SIG-M5 (cell line): ENCODE data around the gene HEXB.
"Not testable (repeated sequence)": the region's sequence is repeated elsewhere in the genome, so short reads cannot be mapped to it uniquely, and the experiment has no call there.

Experiments
- DNase-seq: peaks from one replicate; lab custom pipeline; 2025; lab: John Stamatoyannopoulos, UW

Gene HEXB

DNA sequence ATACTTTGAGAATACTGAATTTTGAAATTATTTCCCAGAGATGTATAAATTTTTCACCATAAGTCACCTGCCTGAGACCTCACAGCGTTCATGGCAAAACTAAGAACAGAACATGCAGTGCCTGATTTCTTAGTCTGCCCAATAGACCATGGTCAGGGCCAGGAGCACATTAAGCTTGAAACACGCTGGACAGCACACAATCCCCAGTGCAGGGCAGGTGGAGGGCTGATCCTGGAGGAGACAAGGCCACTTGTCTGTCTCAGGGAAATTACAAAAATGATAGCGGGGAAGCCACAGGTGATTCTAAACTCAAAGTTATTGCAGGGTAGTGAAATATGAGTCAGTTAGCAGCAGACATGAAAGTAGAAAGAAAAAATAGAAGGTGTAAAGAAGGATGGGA is 25.9 kb upstream of the HEXB start:
- DNase-seq, result no peak

- DNase-seq, result no peak
Observed at GRCh38 chr5:74660140-74660539, 24.9 kb upstream of the HEXB start.

DNA sequence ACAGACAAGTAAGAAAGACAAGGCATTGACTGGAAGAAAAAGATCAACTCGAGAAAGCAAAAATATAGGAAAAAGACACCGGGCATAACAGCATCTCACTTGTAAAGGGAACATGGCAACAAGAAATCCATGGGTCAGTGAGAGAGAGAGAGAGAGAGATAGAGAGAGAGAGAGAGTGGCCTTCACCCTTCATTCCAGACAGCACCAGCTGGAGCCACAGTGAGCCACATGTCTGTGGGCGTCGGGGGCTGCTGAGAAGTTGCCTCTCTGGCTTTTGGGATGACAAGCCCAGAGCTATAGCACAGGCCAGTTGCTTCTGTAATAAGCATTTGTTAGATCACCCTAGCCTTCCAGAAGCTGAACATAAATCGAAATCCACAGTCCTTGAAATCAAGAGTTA is 24.2 kb upstream of the HEXB start:
- no peak for DNase-seq

- no peak for DNase-seq
Observed at GRCh38 chr5:74664551-74664950, 20.5 kb upstream of the HEXB start.

DNA sequence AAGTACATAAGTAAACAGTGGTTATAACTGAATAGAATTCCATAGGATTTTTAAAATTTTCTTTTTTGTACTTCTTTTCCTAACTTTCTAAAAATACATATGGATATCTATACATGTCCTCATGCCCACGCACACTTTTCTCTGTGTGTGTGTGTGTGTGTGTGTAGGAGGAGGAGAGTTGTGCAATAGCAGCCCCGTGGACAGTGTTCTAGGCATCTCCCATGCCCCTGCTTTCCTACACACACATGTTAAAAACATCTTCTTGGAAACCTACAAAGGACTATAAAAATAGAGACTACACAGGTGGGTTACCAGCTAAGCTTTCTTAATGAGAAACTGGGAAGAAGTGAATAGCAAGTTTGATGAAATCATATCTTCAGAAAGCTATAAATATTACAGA is 19.8 kb upstream of the HEXB start:
- DNase-seq, result no peak

- no peak for DNase-seq
Observed at GRCh38 chr5:74665816-74666215, 19.2 kb upstream of the HEXB start.

- DNase-seq, result no peak
Observed at GRCh38 chr5:74667396-74667795, 17.6 kb upstream of the HEXB start.

DNA sequence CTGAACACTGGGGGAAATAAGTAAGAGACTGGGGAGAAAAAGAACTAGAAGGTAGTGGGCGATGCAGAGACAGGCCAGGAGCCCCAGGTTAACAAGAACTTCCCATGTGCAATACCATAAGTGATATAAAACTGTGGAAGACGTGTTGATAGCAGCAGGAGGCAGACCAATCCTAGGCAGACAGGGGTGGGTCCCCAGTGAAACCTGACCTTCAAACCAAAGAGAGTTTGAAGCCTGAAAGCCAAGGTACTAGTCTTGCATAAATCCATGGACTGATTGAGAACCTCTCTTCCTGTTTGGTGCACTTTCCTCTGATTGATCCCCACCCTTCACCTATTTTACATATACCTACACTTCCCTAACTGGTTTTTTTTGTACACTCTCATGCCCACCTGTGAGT is 15.2 kb upstream of the HEXB start:
- no peak for DNase-seq

GRCh38 chr5:74670396-74671038 is 14.5 kb upstream of the HEXB start:
- no peak for DNase-seq

- DNase-seq, result no peak
Observed at GRCh38 chr5:74672215-74672877, 12.7 kb upstream of the HEXB start.

- no peak for DNase-seq
Observed at GRCh38 chr5:74673011-74673790, 11.8 kb upstream of the HEXB start.

DNA sequence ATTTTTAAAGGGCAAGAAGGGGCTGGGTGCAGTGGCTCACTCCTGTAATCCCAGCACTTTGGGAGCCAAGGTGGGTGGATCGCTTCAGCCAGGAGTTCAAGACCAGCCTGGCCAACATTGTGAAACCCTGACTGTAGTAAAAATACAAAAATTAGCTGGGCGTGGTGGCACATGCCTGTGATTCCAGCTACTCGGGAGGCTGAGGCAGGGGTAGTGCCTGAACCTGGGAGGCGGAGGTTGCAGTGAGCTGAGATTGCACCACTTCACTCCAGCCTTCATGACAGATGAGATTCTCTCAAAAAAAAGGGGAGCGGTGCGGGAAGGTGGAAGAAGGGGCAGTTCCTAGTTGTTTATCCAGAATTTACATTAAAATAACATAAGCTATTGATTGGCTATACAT is 8.6 kb upstream of the HEXB start:
- not testable (repeated sequence) for DNase-seq

DNA sequence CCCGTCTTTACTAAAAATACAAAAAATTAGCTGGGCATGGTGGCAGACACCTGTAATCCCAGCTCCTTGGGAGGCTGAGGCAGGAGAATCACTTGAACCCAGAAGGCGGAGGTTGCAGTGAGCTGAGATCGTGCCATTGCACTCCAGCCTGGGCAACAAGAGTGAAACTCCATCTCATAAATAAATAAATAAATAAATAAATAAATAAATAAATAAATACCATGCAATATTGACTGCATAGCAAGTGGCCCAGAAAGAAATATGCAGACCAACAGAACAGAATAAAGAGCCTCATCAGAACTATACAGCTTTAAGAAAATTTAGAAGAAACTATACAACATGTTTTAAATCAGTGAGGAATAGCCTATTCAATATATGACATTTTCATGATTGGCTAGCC is 6.9 kb upstream of the HEXB start:
- DNase-seq, result not testable (repeated sequence)

- not testable (repeated sequence) for DNase-seq
Observed at GRCh38 chr5:74679300-74679699, 5.7 kb upstream of the HEXB start.

- DNase-seq, result no peak
Observed at GRCh38 chr5:74679966-74680365, 5.1 kb upstream of the HEXB start.

GRCh38 chr5:74685979-74686631 is 1.1 kb downstream of the HEXB start:
- DNase-seq, result no peak

DNA sequence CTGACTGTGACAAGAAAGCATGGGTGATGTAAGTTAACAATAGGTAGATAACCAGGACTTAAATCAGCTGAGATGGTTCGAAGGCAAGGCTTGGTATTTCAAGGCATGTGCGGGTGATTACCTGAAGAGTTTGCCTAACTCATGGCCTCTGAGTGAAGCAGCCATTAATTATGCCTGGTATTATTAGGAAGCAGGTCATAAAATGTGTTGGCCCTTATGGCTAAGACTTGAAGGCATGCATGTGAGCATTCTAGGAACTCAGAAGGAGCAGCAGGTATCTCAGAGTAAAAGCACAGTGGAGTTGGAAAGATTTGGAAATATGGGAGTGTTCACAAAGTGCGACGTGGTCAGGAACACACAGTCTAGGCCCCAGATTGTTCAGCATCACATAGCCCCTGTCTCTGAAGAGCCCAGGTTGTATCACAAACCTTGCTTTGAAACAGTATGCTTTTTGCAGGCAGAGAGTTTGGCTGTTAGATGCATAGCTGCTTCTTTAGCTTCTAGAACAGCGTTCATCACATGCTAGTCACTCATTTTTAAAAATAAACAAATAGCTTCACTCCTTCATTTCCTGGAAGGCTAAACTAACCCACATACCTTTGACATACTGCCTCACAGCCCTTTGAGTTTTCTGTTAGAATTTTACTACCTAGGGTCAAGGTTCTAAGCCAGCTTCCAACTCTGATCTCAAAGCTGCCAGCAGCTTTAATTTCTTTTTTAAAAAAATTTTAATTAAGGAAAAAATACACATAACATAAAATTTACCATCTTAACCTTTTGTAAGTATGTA is 2.1 kb downstream of the HEXB start:
- no peak for DNase-seq

GRCh38 chr5:74693191-74693590 is 8.2 kb downstream of the HEXB start:
- DNase-seq, result no peak

- DNase-seq, result no peak
Observed at GRCh38 chr5:74717596-74717995, 32.6 kb downstream of the HEXB start.

DNA sequence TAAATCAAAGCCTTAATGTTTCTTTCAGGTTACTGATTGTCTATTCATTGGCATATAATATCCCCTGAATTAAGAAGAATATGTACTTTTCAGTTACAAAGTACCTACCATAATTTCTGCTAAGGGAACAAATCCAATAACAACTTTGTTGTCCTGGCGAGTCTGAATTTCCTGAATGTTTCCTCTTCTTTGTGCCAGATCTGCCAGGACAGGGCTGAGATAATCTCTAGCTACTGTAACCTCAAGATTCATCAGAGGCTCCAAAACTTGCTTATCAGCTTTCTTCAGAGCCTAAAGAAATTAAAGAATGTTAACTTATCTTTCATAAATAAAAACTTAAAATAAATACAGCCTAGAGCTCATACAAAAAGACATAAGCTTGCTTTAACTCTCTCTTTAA is 37.2 kb downstream of the HEXB start:
- no peak for DNase-seq

DNA sequence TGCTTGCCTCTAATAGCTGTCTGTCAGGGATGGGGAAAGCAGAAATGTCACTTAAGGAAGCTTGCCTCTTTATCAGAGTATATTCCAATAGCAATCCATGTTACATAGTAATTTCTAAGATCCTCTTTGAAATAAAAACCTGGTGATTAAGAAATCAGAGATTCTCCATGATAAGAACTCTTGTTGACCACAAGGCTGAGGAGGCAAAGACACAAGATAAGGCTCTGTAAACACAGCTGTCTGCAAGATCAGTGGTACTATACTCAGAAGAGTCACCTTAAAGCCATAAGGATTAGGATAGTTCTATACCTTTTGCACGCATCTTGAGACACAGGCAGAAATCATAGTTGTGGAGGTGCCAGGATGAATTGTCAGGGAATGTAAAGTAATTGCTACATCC is 40.3 kb downstream of the HEXB start:
- DNase-seq, result no peak

DNA sequence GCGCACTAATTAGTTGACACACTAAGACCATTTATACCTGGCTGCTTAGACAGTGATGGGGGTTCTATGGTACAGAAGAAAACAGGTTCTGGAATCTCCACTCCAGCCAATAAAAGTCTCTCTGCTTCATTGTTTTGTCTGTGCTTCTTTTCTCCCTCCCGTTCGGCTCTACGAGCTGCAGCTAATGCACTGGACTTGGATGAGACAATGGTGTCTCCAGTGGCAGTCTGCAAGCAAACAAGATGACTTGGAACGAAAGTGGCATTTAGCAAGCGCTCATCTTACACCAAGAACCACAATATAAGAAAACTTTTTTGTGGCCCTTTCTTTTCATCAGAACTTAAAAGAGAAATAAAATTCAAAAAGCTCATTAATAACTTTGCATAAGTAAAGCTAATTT is 51.7 kb downstream of the HEXB start:
- no peak for DNase-seq
